GM12878 (cell line): ENCODE measurements around the gene TNNT3.

Experiments
- ASH2L ChIP-seq: fragments of 300-600, 200-600 bp; sonication (generic); IDR thresholded peaks from 2 replicates; pipeline ENCODE4 v1.6.1; 2017; ENCODE audit warnings: low read depth, mild to moderate bottlenecking, borderline replicate concordance
- CREB1 ChIP-seq: IDR thresholded peaks from 2 replicates; pipeline ENCODE4 v1.6.1; 2012; ENCODE audit warnings: low read depth, mild to moderate bottlenecking, inconsistent platforms
- DPF2 ChIP-seq: fragments of 450-650 bp; IDR thresholded peaks from 2 replicates; pipeline ENCODE4 v1.6.1; 2017; ENCODE audit warnings: mild to moderate bottlenecking
- EP300 ChIP-seq, 2 experiments: fragments of 150-350 bp in 1 of 2; IDR thresholded peaks; 2 replicates each; pipeline ENCODE4 v1.6.1; 2011 to 2012; ENCODE audit warnings: low read depth in 2 of 2, low read length in 2 of 2, borderline replicate concordance in 1 of 2, improper control_type of control experiment in 1 of 2, inconsistent platforms in 1 of 2; ENCODE audit not compliant: control insufficient read depth in 1 of 2
- EZH2 ChIP-seq: IDR thresholded peaks from 2 replicates; pipeline ENCODE4 v1.6.1; 2012; ENCODE audit warnings: low read depth, mild to moderate bottlenecking, control low read depth, inconsistent platforms, low read length, borderline replicate concordance; ENCODE audit not compliant: control insufficient read depth
- FOS ChIP-seq: IDR thresholded peaks from 3 replicates; pipeline ENCODE4 v1.6.1; 2011; ENCODE audit warnings: borderline replicate concordance; ENCODE audit not compliant: insufficient read length; ENCODE audit errors: extremely low read depth
- JUND ChIP-seq: IDR thresholded peaks from 2 replicates; pipeline ENCODE4 v1.6.1; 2012; ENCODE audit warnings: low read depth, mild to moderate bottlenecking, low read length, improper control_type of control experiment, moderate library complexity
- NFIC ChIP-seq: IDR thresholded peaks from 2 replicates; pipeline ENCODE4 v1.6.1; 2012; ENCODE audit warnings: low read depth, mild to moderate bottlenecking, inconsistent platforms, low read length, moderate library complexity
- POLR2A ChIP-seq: IDR thresholded peaks from 2 replicates; pipeline ENCODE4 v1.6.1; 2011; ENCODE audit warnings: low read depth, mild to moderate bottlenecking, low read length
- RAD21 ChIP-seq: IDR thresholded peaks from 2 replicates; pipeline ENCODE4 v1.6.1; 2011; ENCODE audit warnings: mild to moderate bottlenecking, low read depth, low read length, moderate library complexity; ENCODE audit not compliant: insufficient read depth
- RELA ChIP-seq: fragments of 450-650 bp; IDR thresholded peaks from 2 replicates; pipeline ENCODE4 v1.8.0; 2014; ENCODE audit warnings: borderline replicate concordance; ENCODE audit not compliant: partially characterized antibody
- ZNF274 ChIP-seq: IDR thresholded peaks from one replicate; pipeline ENCODE4 v1.8.0; 2011; ENCODE audit not compliant: insufficient read length, insufficient read depth
- TF ChIP-seq, protein P1 (sequence below), 3 experiments: IDR thresholded peaks in 2 of 3; conservative IDR thresholded peaks in 1 of 3; 2 replicates each; pipeline ENCODE4 v1.5.1; 2011; ENCODE audit warnings: low read depth in 3 of 3, low read length in 3 of 3, mild to moderate bottlenecking in 3 of 3, control low read depth in 2 of 3, moderate library complexity in 2 of 3, inconsistent platforms in 1 of 3, mixed read lengths in 1 of 3; ENCODE audit not compliant: control insufficient read depth in 2 of 3, insufficient read depth in 1 of 3; ENCODE audit errors: extremely low read depth in 1 of 3

GRCh38 chr11:1943576-1943975 lies 24.1 kb downstream of the TNNT3 start:
- TF ChIP-seq RAD21 (no peak), EZH2 (no peak), JUND (no peak), ASH2L (no peak), FOS (no peak), ZNF274 (no peak), RELA (no peak), CREB1 (no peak), POLR2A (no peak), DPF2 (no peak), EP300 (IDR thresholded peaks at IDR 0.05; ENCODE audit: borderline replicate concordance in 1 of 2, control insufficient read depth in 1 of 2, low read depth in 2 of 2, low read length in 2 of 2) (no peak), NFIC (no peak)
- TF ChIP-seq, protein P1, sequence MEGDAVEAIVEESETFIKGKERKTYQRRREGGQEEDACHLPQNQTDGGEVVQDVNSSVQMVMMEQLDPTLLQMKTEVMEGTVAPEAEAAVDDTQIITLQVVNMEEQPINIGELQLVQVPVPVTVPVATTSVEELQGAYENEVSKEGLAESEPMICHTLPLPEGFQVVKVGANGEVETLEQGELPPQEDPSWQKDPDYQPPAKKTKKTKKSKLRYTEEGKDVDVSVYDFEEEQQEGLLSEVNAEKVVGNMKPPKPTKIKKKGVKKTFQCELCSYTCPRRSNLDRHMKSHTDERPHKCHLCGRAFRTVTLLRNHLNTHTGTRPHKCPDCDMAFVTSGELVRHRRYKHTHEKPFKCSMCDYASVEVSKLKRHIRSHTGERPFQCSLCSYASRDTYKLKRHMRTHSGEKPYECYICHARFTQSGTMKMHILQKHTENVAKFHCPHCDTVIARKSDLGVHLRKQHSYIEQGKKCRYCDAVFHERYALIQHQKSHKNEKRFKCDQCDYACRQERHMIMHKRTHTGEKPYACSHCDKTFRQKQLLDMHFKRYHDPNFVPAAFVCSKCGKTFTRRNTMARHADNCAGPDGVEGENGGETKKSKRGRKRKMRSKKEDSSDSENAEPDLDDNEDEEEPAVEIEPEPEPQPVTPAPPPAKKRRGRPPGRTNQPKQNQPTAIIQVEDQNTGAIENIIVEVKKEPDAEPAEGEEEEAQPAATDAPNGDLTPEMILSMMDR (IDR thresholded peaks at IDR 0.05 in 2 of 3, conservative IDR thresholded peaks at IDR 0.05 in 1 of 3; ENCODE audit: control insufficient read depth in 2 of 3, extremely low read depth in 1 of 3, insufficient read depth in 1 of 3, low read depth in 3 of 3, low read length in 3 of 3): no peak
